ENCODE data around the gene KBTBD7.

The KBTBD7 gene

GRCh38 chr13:41193919-41194824 lies at the start of gene KBTBD7:
KBTBD7 (minus strand) TSS chr13:41194569; CDS start chr13:41194257, 312 bp downstream.
- peak; percentile 95 for DNase-seq (ENCODE audit: low read depth)
- peak within 1 kb of the TSS; percentile 80 for H3K4me3 ChIP-seq (ENCODE audit: low read depth, low read length)
- no peak for TF ChIP-seq CTCF (IDR thresholded peaks at IDR 0.05; ENCODE audit: insufficient read depth, low read depth, low read length, missing control alignments)

- no peak for TF ChIP-seq CTCF (IDR thresholded peaks at IDR 0.05; ENCODE audit: insufficient read depth, low read depth, low read length, missing control alignments)
- DNase-seq (ENCODE audit: low read depth) = no peak
- H3K4me3 ChIP-seq (ENCODE audit: low read depth, low read length) = no peak overlapping the region
These were observed 47.3 kb upstream of the KBTBD7 start for GRCh38 chr13:41241626-41242025.

- no peak for DNase-seq (ENCODE audit: low read depth)
- no peak for TF ChIP-seq CTCF (IDR thresholded peaks at IDR 0.05; ENCODE audit: insufficient read depth, low read depth, low read length, missing control alignments)
- no peak overlapping the region for H3K4me3 ChIP-seq (ENCODE audit: low read depth, low read length)
These were observed 42.0 kb upstream of the KBTBD7 start for GRCh38 chr13:41236369-41236768.

- TF ChIP-seq CTCF (IDR thresholded peaks at IDR 0.05; ENCODE audit: insufficient read depth, low read depth, low read length, missing control alignments) = no peak
- H3K4me3 ChIP-seq (ENCODE audit: low read depth, low read length) = no peak overlapping the region
- no peak for DNase-seq (ENCODE audit: low read depth)
These were observed 38.5 kb upstream of the KBTBD7 start for GRCh38 chr13:41232578-41233480.

- DNase-seq (ENCODE audit: low read depth) = peak; percentile 28
- TF ChIP-seq CTCF (IDR thresholded peaks at IDR 0.05; ENCODE audit: insufficient read depth, low read depth, low read length, missing control alignments) = no peak
These were observed 37.4 kb upstream of the KBTBD7 start for GRCh38 chr13:41231786-41232185.

GRCh38 chr13:41231025-41231677 lies 36.8 kb upstream of the KBTBD7 start:
- TF ChIP-seq CTCF (IDR thresholded peaks at IDR 0.05; ENCODE audit: insufficient read depth, low read depth, low read length, missing control alignments) = no peak

More at GRCh38 chr13:41231786-41232185, 37.4 kb upstream of the KBTBD7 start:
- H3K4me3 ChIP-seq (ENCODE audit: low read depth, low read length) = no peak overlapping the region

More at GRCh38 chr13:41231025-41231677, 36.8 kb upstream of the KBTBD7 start:
- DNase-seq (ENCODE audit: low read depth) = no peak
- no peak overlapping the region for H3K4me3 ChIP-seq (ENCODE audit: low read depth, low read length)

All from GM12865 (cell line).